Daoy (cell line): ENCODE results near the gene UTP14A. TPM values are rescaled to one million over a fixed set of nuclear protein-coding genes. Genes with fewer than 3 reads are reported as not detected.
"Not testable (repeated sequence)": the region's sequence is repeated elsewhere in the genome, so short reads cannot be mapped to it uniquely, and the experiment has no call there.

Source experiments
- DNase-seq: peaks from one replicate; pipeline ENCODE4 v3.0.0-alpha.2; 2015; ENCODE audit warnings: low read depth
- total RNA-seq: library from RNA; depleted of rRNA; stranded (reverse); fragments of >200 nt; shearing (Covaris generic); gene quantifications from 2 replicates; pipeline ENCODE4 v1.2.3, GENCODE V29; 2014; rRNA removed

The UTP14A gene, protein sequence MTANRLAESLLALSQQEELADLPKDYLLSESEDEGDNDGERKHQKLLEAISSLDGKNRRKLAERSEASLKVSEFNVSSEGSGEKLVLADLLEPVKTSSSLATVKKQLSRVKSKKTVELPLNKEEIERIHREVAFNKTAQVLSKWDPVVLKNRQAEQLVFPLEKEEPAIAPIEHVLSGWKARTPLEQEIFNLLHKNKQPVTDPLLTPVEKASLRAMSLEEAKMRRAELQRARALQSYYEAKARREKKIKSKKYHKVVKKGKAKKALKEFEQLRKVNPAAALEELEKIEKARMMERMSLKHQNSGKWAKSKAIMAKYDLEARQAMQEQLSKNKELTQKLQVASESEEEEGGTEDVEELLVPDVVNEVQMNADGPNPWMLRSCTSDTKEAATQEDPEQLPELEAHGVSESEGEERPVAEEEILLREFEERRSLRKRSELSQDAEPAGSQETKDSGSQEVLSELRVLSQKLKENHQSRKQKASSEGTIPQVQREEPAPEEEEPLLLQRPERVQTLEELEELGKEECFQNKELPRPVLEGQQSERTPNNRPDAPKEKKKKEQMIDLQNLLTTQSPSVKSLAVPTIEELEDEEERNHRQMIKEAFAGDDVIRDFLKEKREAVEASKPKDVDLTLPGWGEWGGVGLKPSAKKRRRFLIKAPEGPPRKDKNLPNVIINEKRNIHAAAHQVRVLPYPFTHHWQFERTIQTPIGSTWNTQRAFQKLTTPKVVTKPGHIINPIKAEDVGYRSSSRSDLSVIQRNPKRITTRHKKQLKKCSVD
- total RNA-seq, result 54.2 and 70.2 TPM in 2 replicates

DNA sequence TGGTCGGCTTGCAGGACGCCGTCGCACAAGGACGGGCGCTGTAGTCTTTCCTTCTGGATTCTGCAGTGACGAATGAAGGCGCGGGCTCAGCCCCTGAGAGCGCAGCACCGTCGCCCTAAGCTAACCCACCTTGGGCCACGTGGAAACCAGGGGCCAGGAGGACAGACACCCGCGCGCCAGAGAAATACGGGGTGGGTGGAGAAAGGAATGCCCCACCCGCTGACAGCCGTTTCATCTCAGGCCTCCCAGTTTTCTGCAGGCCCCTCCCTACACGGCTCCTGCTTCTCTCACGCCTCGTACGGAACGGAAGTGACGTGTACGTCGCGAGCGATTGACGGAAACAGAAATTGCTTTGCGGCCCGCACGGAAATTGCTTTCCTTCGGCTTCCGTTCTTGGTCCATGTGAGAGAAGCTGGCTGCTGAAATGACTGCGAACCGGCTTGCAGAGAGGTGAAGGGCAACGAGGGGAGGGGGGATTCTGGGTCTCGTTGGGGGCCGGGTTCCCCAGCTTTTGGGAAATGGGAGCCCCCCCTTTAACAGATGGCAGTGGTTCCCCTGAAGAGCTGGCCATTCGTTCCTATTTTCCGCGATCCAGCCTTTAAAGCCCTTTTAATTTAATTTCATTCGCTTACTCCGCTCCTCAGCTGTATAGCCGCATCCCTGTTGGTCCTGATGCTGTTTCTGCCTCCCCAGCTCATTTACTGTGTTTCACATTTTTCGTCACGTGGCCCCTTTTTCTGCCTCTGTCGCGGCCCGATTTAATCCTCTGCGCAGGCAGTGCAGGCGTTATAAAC, at the start of gene UTP14A:
TSS of gene UTP14A (plus strand) at position 378 of the 794 bp plus-strand sequence. CDS start at position 425, 47 bp downstream.
- peak; percentile 91 for DNase-seq

DNA sequence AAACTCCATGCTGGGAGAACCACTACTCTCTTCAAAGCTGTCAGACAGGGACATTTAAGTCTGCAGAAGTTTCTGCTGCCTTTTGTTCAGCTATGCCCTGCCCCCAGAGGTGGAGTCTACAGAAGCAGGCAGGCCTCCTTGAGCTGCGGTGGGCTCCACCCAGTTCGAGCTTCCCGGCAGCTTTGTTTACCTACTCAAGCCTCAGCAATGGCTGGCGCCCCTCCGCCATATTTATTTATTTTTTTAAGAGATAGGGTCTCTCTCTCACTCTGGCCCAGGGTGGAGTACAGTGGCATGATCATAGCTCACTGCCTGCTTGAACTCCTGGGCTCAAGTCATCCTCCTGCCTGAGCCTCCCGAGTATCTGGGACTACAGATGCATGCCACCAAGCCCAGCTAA, 46.8 kb upstream of the UTP14A start:
- DNase-seq, result not testable (repeated sequence)

DNA sequence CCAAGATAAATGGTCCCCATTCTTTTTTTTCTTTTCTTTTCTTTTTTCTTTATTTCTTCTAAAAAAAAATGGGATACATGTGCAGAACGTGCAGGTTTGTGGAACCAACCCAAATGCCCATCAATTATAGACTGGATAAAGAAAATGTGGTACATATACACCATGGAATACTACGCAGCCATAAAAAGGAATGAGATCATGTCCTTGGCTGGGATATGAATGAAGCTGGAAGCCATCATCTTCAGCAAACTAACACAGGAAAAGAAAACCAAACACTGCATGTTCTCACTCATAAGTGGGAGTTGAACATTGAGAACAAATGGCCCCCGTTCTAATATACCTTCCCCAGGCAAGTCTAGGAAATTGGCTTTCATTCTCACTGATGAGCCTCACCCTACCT, 39.6 kb upstream of the UTP14A start:
- not testable (repeated sequence) for DNase-seq

DNA sequence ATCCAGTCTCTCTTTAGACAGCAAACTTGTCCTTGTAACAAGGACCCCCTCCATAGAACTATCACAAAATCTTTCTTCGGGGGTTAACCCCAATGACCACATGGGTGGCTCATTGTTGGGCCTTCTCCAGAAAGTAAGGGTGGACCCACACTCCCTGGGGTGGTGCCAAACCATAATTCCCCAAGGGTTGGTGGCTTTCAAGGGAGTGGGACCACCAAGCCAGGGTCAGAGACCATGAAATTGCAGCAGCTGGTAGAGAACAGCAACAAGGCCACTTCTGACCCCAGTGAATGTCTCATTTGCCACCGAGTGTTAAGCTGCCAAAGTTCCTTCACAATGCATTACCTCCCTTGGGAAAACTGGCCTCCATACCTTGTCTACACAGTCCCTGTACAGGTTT, 33.4 kb upstream of the UTP14A start:
- DNase-seq, result no peak

DNA sequence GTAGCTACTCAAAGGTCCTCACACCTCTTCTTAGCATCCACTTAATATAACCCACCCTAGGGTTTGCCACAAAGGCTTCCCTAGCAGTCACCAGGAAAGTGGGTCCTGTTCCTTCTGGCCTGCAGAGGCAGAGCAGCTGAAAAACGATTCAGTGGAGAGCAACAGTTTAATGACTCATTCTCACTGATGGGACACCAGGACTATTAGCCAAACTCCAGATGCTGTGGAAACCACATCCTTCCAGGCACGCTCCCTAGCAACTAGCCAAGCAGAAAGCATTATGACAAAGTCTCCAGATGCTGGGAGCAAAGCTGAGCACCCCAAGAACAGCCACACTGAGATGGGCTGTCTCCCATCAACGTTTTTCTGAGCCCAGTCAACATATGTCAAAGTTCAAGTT, 30.3 kb upstream of the UTP14A start:
- DNase-seq, result peak; percentile 65

DNA sequence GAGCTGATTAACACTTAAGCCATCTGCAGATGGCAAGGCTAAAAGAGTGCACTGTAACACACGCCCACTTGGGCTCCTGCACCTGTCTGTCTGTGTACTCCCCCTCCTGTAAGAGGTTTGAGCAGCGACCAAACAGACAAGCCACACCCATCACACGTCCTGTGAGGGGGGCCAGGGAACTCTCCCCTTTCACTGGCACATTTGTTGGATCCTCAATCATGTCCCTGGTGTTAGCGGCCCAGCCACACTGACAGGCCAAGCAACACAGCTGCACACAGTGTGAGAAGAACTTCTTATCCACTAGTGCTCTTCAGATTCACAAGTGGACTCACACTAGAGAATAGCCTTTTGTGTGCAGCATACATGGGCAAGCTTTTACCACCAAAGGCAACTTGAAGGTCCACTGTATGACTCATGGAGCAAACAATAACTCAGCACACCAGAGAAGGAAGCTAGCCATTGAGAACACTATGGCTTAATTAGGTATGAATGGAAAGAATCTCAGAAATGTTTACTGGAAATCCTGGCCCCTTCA, 29.1 kb upstream of the UTP14A start:
- peak; percentile 20 for DNase-seq

DNA sequence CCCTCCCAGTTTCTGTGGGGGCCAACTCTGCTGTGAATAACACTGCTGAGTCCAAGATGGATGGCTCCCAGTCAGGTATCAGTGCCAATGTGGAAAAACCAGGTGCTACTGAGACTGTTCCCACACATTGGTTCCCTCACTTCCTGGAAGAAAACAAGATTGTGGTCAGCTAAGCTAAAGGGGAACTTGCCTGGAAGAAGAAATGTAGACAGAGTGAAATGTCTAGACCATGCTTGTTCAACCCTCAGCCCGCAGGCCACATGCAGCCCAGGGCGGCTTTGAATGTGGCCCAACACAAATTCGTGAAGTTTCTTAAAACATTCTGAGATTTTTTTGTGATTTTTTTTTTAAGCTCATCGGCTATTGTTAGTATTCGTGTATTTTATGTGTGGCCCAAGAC, 28.6 kb upstream of the UTP14A start:
- no peak for DNase-seq

DNA sequence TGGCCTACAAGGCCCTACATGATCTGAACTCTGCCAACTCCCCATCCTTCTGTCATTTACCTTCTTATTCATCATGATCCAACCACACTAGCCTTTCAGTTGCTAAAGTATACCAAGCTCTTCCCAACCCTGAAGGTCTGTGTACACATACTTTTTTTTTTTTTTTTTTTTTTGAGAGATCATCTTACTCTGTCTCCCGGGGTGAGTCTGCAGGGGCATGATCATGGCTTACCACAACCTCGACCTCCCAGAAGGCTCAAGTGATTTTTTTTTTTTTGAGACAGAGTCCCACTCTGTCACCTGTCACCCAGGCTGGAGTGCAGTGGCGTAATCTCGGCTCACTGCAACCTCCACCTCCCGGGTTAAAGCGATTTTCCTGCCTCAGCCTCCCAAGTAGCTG, 5.9 kb upstream of the UTP14A start:
- DNase-seq, result no peak

DNA sequence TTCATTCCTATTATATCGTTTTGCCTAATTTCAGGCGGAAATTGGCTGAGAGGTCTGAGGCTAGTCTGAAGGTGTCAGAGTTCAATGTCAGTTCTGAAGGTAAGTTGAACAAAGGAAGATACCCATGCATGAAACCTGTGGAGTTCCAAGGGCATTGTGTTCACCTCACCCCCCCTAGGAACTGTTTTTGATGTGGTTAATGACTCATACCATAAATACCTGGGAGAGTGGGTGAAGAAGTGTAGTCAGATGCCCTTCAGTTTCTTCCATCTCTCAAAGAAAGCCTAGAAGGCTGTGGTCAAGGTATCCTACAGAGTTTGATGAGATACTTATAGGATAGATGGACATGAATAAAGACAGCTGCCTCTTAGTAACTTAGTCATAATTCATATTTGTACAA, 2.7 kb downstream of the UTP14A start:
- DNase-seq, result peak; percentile 4

DNA sequence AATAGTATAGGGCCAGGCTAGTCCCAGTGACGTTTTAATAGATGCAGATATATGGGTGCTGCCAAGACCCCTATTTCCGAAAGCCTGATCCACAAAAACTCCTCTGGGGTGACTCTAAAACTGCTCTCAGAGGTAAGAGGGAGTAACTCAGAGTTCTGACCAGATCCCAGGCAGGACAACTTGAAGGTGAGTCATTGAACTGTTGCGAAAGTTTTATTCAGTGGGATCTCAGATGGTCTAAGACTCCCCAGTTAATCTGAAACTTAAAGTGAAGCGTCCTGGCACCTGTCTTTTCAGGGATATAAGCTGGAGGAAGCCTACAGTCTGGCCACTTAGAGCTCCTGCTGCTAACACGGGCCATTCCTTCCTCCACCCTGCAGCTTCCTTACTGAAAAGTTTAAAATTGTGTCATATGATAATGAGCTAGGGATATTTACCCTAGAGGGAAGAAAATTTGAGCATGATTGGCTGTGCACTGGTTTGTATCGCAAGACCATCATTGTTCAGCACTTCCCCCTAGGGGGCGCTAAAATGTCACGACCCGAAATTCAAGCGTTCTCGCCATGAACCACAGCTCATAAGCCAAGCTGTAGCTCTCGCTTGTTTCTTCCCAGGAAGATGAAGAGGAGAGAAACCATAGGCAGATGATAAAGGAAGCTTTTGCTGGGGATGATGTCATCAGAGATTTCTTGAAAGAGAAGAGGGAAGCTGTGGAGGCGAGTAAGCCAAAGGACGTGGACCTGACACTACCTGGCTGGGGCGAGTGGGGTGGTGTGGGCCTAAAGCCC, 19.5 kb downstream of the UTP14A start:
- DNase-seq, result peak; percentile 30

DNA sequence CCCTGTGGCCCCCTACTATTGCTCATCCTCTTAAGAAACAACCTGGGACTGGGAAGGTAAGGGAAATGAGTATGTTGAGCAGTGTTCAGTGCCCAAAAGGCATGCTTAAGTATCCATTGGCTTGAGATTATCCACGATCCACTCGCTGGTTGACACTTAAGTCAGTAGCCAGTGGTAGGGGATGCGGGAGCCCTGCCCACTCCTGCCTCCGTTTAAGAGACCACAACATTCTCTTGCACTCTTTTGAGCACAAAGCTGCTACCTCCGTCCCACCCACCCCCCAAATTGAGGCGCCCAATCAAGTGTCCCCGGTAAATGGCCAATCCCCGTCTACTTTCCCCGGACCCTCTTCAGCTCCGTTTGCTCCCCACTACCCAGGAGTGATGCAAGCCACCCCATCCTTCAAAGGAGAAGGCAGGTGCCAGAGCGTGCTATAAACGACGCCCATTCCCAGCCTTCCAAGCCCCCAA, 25.0 kb downstream of the UTP14A start:
- DNase-seq, result no peak

DNA sequence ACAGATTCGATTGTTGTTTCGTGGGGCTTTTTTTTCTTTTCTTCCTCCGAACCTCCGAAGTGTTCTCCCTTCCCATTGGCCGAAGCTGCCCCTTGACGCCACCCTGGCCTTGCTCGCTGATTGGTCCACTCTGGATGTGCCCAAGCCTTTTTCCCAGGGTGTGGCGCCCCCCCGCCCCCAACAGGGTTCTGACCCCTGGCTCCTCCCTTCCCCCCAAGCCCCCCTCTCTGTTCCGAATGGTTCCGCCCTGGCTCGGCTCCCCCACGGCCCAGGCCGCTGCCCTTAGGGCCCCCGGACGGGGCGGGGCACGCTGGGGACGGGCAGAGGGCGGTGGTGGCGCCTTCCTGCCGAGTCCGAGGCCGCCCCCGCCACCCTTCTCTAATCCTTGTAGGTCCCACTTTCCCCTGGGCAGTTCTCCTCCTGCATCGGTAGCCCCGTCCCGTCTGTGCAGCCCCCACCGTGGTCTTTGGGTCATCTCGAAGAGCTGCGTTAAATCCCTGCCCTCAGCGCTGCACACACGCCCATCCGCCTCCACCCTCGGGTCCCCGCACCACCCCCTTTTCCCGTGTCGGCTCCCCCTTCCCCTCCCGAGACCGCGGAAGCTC, 25.5 kb downstream of the UTP14A start:
- DNase-seq, result peak; percentile 90

DNA sequence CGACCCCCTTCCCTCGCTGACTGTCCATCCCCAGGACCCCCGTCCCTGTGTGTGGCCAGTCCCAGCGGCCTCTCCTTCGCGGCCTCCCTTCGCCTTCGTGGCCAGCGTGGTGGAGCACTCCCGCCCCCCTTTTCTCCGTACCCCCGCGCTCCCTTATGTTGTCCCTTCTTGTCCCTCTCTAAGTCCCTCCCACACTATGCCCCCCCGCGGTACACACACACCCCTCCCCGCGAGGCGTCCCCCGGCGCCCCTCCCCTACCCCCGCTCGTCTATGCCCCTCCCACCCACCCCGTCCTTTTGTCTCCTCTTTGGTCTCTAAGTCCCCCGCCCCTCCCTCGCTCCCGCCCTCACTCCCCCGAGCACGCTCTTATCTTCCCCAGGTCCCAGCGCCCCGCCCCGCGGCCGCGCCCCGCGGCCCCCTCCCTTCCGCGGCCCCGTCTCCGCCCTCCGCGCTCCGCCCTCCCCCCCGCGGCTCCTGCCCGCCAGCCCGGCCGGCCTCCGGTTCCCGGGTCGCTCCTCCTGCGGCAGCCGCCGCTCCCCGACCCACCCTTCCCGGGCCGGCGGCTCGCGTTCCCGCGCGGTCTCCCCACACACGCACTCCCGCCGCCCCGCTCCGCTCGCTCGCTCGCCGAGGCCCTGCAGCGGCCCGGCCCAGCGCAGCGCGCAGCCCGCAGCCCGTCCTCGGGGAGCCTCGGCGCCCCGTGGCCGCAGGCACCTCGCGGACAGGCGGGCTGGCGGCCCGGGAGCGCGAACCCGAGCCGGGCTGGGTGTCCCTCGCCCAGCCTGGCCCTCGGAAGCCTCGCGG, 26.3 kb downstream of the UTP14A start:
- peak; percentile 84 for DNase-seq

DNA sequence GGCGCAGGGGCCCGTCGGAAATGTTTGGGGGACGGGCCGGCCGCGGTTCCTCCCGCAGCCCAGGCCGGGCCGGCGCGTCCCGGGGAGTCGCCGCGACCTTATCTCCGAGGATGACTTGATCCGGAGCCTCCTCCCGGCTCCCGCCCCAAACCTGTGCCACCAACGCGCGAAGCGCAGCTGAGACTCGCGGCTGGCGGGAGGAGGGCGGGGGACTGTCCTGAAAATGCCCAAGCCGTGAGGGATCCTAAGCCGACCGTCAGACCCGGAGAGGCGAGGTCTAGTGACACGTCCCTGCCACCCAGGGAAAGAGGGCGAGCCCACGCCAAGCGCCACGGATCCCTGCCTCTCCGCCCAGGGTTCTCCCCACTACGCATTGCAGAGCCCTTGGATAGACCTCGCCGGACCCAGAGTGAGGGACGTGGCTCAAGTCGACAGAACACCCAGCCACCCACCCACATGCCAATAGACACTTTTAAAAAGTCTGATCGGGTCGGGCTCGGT, 26.9 kb downstream of the UTP14A start:
- no peak for DNase-seq

DNA sequence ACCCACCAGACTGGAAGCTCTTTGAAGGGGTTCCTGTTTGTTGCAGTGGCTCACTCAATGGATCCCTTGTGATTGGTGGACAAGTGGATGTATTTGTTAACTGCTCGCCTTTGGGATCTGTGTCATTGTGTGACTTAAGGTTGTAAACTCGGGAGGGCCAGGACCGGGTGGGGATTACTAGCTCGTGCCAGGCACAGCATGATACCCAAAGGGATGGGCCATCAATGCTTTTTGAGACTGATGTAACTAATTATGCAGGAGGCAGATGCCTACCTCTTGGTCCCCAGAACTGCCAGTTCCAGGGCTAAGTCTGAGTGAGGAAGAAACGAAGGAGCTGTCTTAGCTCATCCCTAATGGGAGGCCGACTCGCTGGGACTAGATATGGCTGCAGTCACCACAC, 27.7 kb downstream of the UTP14A start:
- no peak for DNase-seq

DNA sequence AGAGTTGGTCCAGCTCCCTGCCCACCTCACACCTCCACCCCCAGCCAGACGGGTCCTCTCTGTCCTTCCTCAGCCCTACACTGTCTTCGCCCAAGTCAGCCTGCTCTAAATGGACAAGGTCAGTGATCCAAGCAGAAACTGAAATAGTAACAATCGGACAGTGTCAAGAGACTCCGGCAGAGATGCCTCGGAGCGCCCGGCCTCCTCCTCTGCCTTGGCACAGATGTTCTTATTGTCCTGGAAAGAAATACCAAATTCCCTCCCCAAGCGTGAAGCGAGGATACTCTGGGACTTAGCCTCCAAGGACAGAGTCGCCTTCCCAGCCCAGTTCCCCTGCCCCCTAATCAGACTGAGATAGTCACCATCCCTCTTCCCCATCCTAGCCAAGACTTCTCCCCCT, 28.5 kb downstream of the UTP14A start:
- no peak for DNase-seq

DNA sequence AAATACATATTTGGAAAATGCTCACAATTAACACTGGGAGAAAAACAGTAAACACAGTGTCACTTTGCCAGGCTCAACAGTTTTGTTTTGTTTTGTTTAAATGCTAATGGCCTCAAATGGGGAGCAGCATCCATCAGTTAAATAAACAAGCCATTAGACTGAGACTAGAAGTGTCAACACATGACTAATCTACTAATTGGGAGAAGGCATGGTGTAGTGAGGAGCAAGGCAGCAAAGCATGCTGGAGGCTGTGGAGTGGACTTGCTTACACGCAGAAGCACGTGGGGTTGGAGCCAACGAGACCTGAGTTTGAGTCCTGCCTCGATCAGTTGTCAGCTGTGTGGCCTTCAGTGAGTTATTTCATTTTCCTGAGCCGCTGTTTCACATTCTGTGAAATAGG, 29.0 kb downstream of the UTP14A start:
- no peak for DNase-seq

DNA sequence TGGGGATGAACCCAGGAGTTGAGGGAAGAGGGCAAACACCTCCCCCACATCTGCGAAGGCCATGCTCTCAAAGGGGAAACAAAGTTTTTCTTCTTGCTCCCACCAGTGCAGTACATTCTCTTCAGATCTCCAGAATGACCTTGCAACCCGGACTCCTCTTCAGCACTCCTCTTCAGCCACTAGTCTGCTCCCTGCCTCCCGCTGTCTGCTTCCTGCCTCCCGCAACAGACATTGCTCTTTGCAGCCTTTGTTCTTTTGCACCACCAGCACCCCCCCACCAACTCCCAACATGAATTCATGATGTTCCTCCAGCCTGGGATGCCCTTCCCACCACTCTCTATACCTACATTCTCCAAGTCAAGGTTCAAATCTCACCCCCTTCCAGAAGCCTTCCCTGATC, 32.1 kb downstream of the UTP14A start:
- no peak for DNase-seq

DNA sequence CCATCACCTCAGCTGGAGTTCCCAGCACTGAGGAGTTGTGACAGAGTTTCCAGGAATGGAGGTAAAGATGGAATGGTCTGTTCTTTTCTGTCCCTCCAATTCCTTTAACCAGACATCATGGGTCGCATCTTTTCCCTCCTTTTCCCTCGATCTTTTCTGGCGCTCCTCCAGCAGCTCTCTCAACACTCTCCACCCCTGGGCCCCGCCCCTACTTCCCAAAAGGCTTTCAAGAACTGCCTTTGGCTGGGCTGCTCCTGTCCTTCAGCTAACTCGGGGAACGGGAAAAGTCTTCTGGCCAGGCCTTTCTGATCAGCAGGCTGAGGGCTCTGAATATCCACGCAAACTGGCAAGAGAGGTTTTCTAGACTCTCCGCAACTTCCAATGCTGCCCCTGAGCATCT, 34.0 kb downstream of the UTP14A start:
- no peak for DNase-seq

DNA sequence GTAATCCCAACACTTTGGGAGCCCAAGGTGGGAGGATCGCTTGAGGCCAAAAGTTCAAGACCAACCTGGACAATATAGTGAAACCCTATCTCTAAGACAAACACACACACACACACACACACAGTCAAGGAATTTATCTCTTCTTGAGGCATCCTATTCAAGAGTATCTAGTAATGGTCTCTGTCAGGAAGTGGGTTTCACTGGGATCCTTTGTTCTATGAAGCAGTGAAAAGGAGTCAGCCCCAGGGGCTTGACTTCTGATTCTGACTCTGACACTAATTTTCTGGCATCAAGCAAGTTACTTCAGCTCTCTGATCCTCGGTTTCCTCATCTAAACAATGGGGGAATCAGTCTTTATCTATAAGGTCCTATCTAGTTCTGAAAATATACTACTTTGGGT, 34.8 kb downstream of the UTP14A start:
- DNase-seq, result no peak
